Astrocyte of the cerebellum (primary cell): ENCODE results near the gene HDAC2.

Experiments used
- DNase-seq: peaks from one replicate; pipeline ENCODE4 v3.0.0-alpha.2; 2011; ENCODE audit warnings: low read depth
- H3K4me3 ChIP-seq: 2 replicates; pipeline ENCODE4 v1.5.1; 2011; ENCODE audit warnings: mild to moderate bottlenecking, low read depth, low read length, moderate library complexity
- CTCF ChIP-seq: IDR thresholded peaks from 2 replicates; pipeline ENCODE4 v1.5.1; 2012; ENCODE audit warnings: low read length, low read depth, moderate library complexity, mild to moderate bottlenecking; ENCODE audit errors: missing control alignments
- in situ Hi-C: cut with HindIII; loops from 2 replicates; pipeline ENCODE4 v1.10.0; 2017; ENCODE audit warnings: low sequenced_read_pairs

HDAC2 gene

DNA sequence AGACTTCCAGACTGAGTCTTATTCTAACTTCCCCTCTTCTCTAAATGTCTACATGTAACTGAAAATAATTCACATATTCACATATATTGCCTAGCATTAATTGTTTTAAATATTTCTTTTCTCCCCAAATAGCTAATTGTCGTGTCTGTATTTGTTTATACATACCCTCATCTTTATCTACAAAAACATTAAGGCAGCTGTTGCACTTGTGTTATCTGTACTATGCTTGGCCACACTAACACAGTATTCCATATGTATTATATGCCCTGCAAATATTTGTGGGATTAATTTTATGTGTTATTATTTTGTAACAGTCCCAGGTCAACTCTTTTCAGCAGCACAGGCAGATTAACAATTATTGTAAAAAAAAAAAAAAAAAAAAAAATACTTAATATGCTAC, 11.7 kb downstream of the HDAC2 start:
- in situ Hi-C loops = no loop called here
- H3K4me3 ChIP-seq = no peak overlapping the region
- DNase-seq = no peak
- TF ChIP-seq CTCF = no peak

GRCh38 chr6:113954653-113955052, 16.3 kb downstream of the HDAC2 start:
- DNase-seq = no peak
- H3K4me3 ChIP-seq = no peak overlapping the region
- no peak for TF ChIP-seq CTCF
- in situ Hi-C loops = no loop called here

DNA sequence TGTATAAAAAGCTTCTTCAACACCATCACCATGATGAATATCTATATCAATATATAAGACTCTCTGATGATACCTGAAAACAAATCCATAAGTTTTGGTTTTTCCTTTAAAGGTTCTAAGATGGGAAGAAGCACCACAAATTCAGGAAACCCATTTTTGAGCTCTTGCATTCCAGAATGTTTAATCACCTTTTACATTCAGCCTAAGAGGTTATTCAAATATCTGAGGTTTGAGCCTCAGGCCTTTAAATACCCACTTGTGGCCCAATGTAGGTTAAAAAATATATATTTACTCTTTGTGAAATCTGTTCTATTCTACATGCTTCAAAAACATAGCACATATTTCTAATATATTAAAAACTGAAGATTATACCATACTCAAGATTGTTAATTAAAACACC, 17.6 kb downstream of the HDAC2 start:
- DNase-seq = no peak
- in situ Hi-C loops = no loop called here
- TF ChIP-seq CTCF = no peak
- H3K4me3 ChIP-seq = no peak overlapping the region

- in situ Hi-C loops = no loop called here
Observed at GRCh38 chr6:113949499-113949898, 21.4 kb downstream of the HDAC2 start.

GRCh38 chr6:113944701-113945100, 26.2 kb downstream of the HDAC2 start:
- TF ChIP-seq CTCF = no peak
- no peak for DNase-seq
- no peak overlapping the region for H3K4me3 ChIP-seq
- in situ Hi-C loops = no loop called here

More at GRCh38 chr6:113949499-113949898, 21.4 kb downstream of the HDAC2 start:
- no peak overlapping the region for H3K4me3 ChIP-seq
- no peak for TF ChIP-seq CTCF
- DNase-seq = no peak

GRCh38 chr6:113939825-113940224, 31.1 kb downstream of the HDAC2 start:
- no peak for TF ChIP-seq CTCF
- H3K4me3 ChIP-seq = no peak overlapping the region
- in situ Hi-C loops = no loop called here
- DNase-seq = no peak
